Posterior cingulate gyrus (tissue), 11 donors: ENCODE results near the gene CTU1.

ENCODE experiments used
- DNase-seq, 10 donors: peaks; one replicate each; pipeline versions ENCODE4 v3.0.0 to v3.0.0-alpha.2; 2020 to 2021; ENCODE audit warnings: mixed read lengths in 3 of 10
- intact Hi-C: fragments of 100-400 bp; cut with DNase I; formaldehyde crosslinking; loops from one replicate; pipeline ENCODE4 v1.15.1; 2023

The CTU1 gene

GRCh38 chr19:51060973-51061372 is 47.2 kb downstream of the CTU1 start:
- intact Hi-C loops, result no loop called here
- DNase-seq, result no peak

GRCh38 chr19:51060336-51060735 is 47.9 kb downstream of the CTU1 start:
- DNase-seq, result peak in 1 of 10 donors; percentile 66
- intact Hi-C loops, result no loop called here

GRCh38 chr19:51059715-51060114 is 48.5 kb downstream of the CTU1 start:
- intact Hi-C loops, result no loop called here
- peak in 1 of 10 donors; percentile 77 for DNase-seq

- intact Hi-C loops, result no loop called here
- DNase-seq, result no peak
Observed at GRCh38 chr19:51055866-51056265, 52.3 kb downstream of the CTU1 start.
